ENCODE data around the gene CEP112. TPM values are rescaled to one million over a fixed set of nuclear protein-coding genes. Genes with fewer than 3 reads are reported as not detected.

The CEP112 gene
- total and polyA plus RNA-seq, 2 of the 4 experiments (the other 2 are of a cell fraction) = 2.5 to 5.6 TPM

DNA sequence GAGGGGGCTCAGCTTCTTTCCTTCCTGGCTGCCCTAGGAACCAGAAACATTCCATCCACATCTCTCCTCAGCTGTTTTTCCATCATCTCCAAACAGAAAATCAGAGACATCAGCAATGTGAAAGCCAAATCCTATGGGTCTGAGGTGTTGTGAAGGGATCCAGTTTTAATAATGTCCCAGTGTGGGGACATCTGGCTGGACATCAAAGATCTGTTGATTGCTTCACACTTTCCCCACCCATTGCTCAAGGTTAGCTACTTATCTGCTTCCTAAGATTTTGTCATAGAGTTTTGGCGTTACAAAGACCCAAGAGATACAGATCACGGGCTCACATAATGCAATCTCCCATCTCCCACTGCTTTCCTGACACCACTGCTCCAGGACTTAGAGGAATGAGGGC, 582.6 kb downstream of the CEP112 start:
- Histone ChIP-seq H3K9me1 (ENCODE audit: insufficient read depth, low read length) (no peaks in the 10 kb centered on the region), H3K4ac (ENCODE audit: low read depth, low read length) (no peak overlapping the region), H2BK5ac (ENCODE audit: low read depth, low read length, poor library complexity, severe bottlenecking) (no peak overlapping the region), H3K56ac (ENCODE audit: extremely low read depth, insufficient read depth, low read length) (no peak overlapping the region), H3K14ac (replicated peaks; ENCODE audit: low read depth, low read length) (no peak overlapping the region), H2AK5ac (ENCODE audit: low read depth, low read length) (no peak overlapping the region), H3K9me3 (ENCODE audit: control insufficient read depth, insufficient read depth, low read length) (no peaks in the 10 kb centered on the region), H2AK9ac (replicated peaks; ENCODE audit: low read depth, low read length, poor library complexity) (no peak overlapping the region), H3K27me3 (ENCODE audit: control insufficient read depth, insufficient read depth, low read length) (peaks cover 4% of the 10 kb centered on the region), H3K18ac (ENCODE audit: low read depth, low read length) (no peak overlapping the region), H4K20me1 (ENCODE audit: insufficient read depth, low read length) (no peaks in the 10 kb centered on the region), H2BK120ac (ENCODE audit: low read depth, low read length) (no peak overlapping the region), H3K4me3 (ENCODE audit: insufficient read depth, low read depth, low read length) (no peak overlapping the region), H3K9ac (ENCODE audit: low read depth, low read length) (no peak overlapping the region), H2AFZ (replicated peaks; ENCODE audit: low read length, poor library complexity) (no peak overlapping the region), H3K36me3 (ENCODE audit: control insufficient read depth, insufficient read depth, low read length) (no peaks in the 10 kb centered on the region), H3K4me2 (ENCODE audit: low read depth, low read length) (no peak overlapping the region), H2BK20ac (ENCODE audit: low read depth, low read length) (no peak overlapping the region), H4K8ac (ENCODE audit: low read depth in 2 of 2, low read length in 2 of 2) (no peak overlapping the region), H2BK15ac (ENCODE audit: low read depth, low read length) (no peak overlapping the region), H3K79me1 (ENCODE audit: low read depth in 1 of 2, low read length in 2 of 2) (no peaks in the 10 kb centered on the region), H3K4me1 (ENCODE audit: control insufficient read depth, insufficient read depth, low read length) (no peaks in the 10 kb centered on the region; the same call in 1 of the 2 replicates), H3K23ac (ENCODE audit: low read depth, low read length) (no peak overlapping the region), H4K5ac (ENCODE audit: low read depth, low read length) (no peak overlapping the region), H3K27ac (ENCODE audit: insufficient read depth, low read length) (no peak overlapping the region), H4K91ac (ENCODE audit: insufficient read depth, low read depth, low read length) (no peak overlapping the region)
- ChIA-PET POLR2A (ENCODE audit: unreplicated experiment) (no interaction called here), CTCF (no interaction called here)
- ATAC-seq (ENCODE audit: low read depth) = no peak
- TF ChIP-seq, protein P1, sequence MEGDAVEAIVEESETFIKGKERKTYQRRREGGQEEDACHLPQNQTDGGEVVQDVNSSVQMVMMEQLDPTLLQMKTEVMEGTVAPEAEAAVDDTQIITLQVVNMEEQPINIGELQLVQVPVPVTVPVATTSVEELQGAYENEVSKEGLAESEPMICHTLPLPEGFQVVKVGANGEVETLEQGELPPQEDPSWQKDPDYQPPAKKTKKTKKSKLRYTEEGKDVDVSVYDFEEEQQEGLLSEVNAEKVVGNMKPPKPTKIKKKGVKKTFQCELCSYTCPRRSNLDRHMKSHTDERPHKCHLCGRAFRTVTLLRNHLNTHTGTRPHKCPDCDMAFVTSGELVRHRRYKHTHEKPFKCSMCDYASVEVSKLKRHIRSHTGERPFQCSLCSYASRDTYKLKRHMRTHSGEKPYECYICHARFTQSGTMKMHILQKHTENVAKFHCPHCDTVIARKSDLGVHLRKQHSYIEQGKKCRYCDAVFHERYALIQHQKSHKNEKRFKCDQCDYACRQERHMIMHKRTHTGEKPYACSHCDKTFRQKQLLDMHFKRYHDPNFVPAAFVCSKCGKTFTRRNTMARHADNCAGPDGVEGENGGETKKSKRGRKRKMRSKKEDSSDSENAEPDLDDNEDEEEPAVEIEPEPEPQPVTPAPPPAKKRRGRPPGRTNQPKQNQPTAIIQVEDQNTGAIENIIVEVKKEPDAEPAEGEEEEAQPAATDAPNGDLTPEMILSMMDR (conservative IDR thresholded peaks at IDR 0.05; ENCODE audit: low read depth, low read length) = no peak
- TF ChIP-seq CEBPB (IDR thresholded peaks at IDR 0.05; ENCODE audit: low read depth, low read length) (no peak), BHLHE40 (IDR thresholded peaks at IDR 0.05; ENCODE audit: low read depth, low read length) (no peak), SMC3 (IDR thresholded peaks at IDR 0.05; ENCODE audit: low read depth, low read length) (no peak), POLR2A (IDR thresholded peaks at IDR 0.05; ENCODE audit: low read depth, low read length) (no peak), MAZ (IDR thresholded peaks at IDR 0.05; ENCODE audit: borderline replicate concordance, low read depth, low read length) (no peak), RAD21 (IDR thresholded peaks at IDR 0.05; ENCODE audit: low read length) (no peak), CHD1 (IDR thresholded peaks at IDR 0.05; ENCODE audit: low read depth, low read length) (no peak), RFX5 (IDR thresholded peaks at IDR 0.05; ENCODE audit: low read depth, low read length) (no peak)
- TF ChIP-seq, protein P2, sequence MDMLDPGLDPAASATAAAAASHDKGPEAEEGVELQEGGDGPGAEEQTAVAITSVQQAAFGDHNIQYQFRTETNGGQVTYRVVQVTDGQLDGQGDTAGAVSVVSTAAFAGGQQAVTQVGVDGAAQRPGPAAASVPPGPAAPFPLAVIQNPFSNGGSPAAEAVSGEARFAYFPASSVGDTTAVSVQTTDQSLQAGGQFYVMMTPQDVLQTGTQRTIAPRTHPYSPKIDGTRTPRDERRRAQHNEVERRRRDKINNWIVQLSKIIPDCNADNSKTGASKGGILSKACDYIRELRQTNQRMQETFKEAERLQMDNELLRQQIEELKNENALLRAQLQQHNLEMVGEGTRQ (IDR thresholded peaks at IDR 0.05; ENCODE audit: low read depth, low read length) = no peak
- TF ChIP-seq, protein P3, sequence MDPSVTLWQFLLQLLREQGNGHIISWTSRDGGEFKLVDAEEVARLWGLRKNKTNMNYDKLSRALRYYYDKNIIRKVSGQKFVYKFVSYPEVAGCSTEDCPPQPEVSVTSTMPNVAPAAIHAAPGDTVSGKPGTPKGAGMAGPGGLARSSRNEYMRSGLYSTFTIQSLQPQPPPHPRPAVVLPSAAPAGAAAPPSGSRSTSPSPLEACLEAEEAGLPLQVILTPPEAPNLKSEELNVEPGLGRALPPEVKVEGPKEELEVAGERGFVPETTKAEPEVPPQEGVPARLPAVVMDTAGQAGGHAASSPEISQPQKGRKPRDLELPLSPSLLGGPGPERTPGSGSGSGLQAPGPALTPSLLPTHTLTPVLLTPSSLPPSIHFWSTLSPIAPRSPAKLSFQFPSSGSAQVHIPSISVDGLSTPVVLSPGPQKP (IDR thresholded peaks at IDR 0.05; ENCODE audit: borderline replicate concordance, low read depth, low read length) = no peak
- DNase-seq = no peak
- intact Hi-C loops (cut with micrococcal nuclease) = no loop called here
- BruUV-seq (replicated peaks) = no TSS peak
- dilution Hi-C loops (cut with HindIII; ENCODE audit: low sequenced_read_pairs, unreplicated experiment) = no loop called here
- WGBS, 2 experiments (ENCODE audit: extremely low coverage in 2 of 2, insufficient read length in 1 of 2) = no CpG with 5 or more reads among the region's 2 CpGs
- in situ Hi-C loops (cut with MboI; ENCODE audit: low sequenced_read_pairs) = no loop called here

All from IMR-90 (cell line).